ENCODE data around the gene MVK. TPM values are rescaled to one million over a fixed set of nuclear protein-coding genes. Genes with fewer than 3 reads are reported as not detected.

The MVK gene
- polyA plus RNA-seq, 1 donor (not counting 4 experiments of a cell fraction or from before 2014, with no cell fraction given) = 26.7 TPM

DNA sequence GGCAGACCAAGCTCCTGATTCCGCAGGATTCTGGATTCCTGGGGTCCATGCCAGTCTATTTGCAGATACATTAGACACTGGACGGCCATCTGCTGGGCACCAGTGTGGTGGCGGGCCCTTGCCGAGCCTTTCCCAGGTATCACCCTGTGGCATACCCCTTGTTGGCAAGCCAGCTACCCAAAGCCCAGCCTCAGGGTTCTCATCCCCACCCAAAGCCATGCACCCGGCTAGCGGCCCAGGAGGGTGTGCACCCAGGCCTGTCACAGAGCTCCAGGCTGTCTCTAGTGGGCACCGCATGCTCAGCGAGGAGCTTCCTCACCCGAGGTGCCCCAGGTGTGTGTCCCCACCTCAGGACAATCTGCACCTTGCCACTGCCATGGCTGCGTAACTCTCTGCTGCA is 14.0 kb upstream of the MVK start:
- Histone ChIP-seq H3K36me3 (ENCODE audit: control insufficient read depth in 2 of 2, extremely low read depth in 1 of 2, insufficient read depth in 2 of 2, low read length in 2 of 2) (peaks cover 6 to 10% of the 10 kb centered on the region in 2 experiments), H3K9ac (ENCODE audit: control insufficient read depth, extremely low read depth, insufficient read depth, low read length) (no peak overlapping the region), H2AFZ (ENCODE audit: control insufficient read depth, low read length) (no peak overlapping the region), H3K79me2 (ENCODE audit: control insufficient read depth, insufficient read depth, low read length) (no peaks in the 10 kb centered on the region), H4K20me1 (ENCODE audit: control insufficient read depth, extremely low read depth, insufficient read depth, low read length) (no peaks in the 10 kb centered on the region), H3K4me1 (ENCODE audit: control insufficient read depth, extremely low read depth, insufficient read depth, low read length) (no peaks in the 10 kb centered on the region), H3K4me3 (ENCODE audit: control insufficient read depth in 2 of 3, extremely low read depth in 1 of 3, insufficient read depth in 2 of 3, low read depth in 1 of 3, low read length in 3 of 3) (no peak overlapping the region), H3K27me3 (ENCODE audit: control insufficient read depth, extremely low read depth, insufficient read depth, low read length) (peaks cover under 1% of the 10 kb centered on the region), H3K9me1 (ENCODE audit: control insufficient read depth, extremely low read depth, insufficient read depth, low read length) (no peaks in the 10 kb centered on the region), H3K27ac (ENCODE audit: control insufficient read depth, insufficient read depth, low read length) (no peak overlapping the region), H3K4me2 (ENCODE audit: control insufficient read depth, extremely low read depth, insufficient read depth, low read depth, low read length) (no peak overlapping the region), H3K9me3 (ENCODE audit: control insufficient read depth, low read depth, low read length) (no peaks in the 10 kb centered on the region)
- FAIRE-seq (no peak), DNase-seq (ENCODE audit: low read depth, low spot score) (no peak)
- TF ChIP-seq EZH2 (IDR thresholded peaks at IDR 0.05; ENCODE audit: low read length) (no peak), CTCF (optimal IDR thresholded peaks at IDR 0.05 in 1 of 3, IDR thresholded peaks at IDR 0.05 in 1 of 3, conservative IDR thresholded peaks at IDR 0.05 in 1 of 3; ENCODE audit: extremely low read depth in 1 of 3, insufficient read depth in 2 of 3, low read length in 3 of 3) (no peak)
- dilution Hi-C loops (cut with MboI; ENCODE audit: extremely low pct_ligation_motif_present, low sequenced_read_pairs) = no loop called here

GRCh38 chr12:109560867-109561710 is 12.5 kb upstream of the MVK start:
- Histone ChIP-seq H3K4me1 (ENCODE audit: control insufficient read depth, extremely low read depth, insufficient read depth, low read length) (no peaks in the 10 kb centered on the region), H3K9ac (ENCODE audit: control insufficient read depth, extremely low read depth, insufficient read depth, low read length) (no peak overlapping the region), H3K36me3 (ENCODE audit: control insufficient read depth in 2 of 2, extremely low read depth in 1 of 2, insufficient read depth in 2 of 2, low read length in 2 of 2) (peaks cover 8 to 13% of the 10 kb centered on the region in 2 experiments), H3K27ac (ENCODE audit: control insufficient read depth, insufficient read depth, low read length) (no peak overlapping the region), H3K4me3 (ENCODE audit: control insufficient read depth in 2 of 3, extremely low read depth in 1 of 3, insufficient read depth in 2 of 3, low read depth in 1 of 3, low read length in 3 of 3) (no peak overlapping the region), H3K79me2 (ENCODE audit: control insufficient read depth, insufficient read depth, low read length) (no peaks in the 10 kb centered on the region), H2AFZ (ENCODE audit: control insufficient read depth, low read length) (no peak overlapping the region), H3K4me2 (ENCODE audit: control insufficient read depth, extremely low read depth, insufficient read depth, low read depth, low read length) (no peak overlapping the region), H3K9me1 (ENCODE audit: control insufficient read depth, extremely low read depth, insufficient read depth, low read length) (no peaks in the 10 kb centered on the region), H4K20me1 (ENCODE audit: control insufficient read depth, extremely low read depth, insufficient read depth, low read length) (no peaks in the 10 kb centered on the region), H3K27me3 (ENCODE audit: control insufficient read depth, extremely low read depth, insufficient read depth, low read length) (no peaks in the 10 kb centered on the region), H3K9me3 (ENCODE audit: control insufficient read depth, low read depth, low read length) (no peaks in the 10 kb centered on the region)
- TF ChIP-seq CTCF (optimal IDR thresholded peaks at IDR 0.05 in 1 of 3, IDR thresholded peaks at IDR 0.05 in 1 of 3, conservative IDR thresholded peaks at IDR 0.05 in 1 of 3; ENCODE audit: extremely low read depth in 1 of 3, insufficient read depth in 2 of 3, low read length in 3 of 3) (no peak), EZH2 (IDR thresholded peaks at IDR 0.05; ENCODE audit: low read length) (no peak)
- no peak for DNase-seq (ENCODE audit: low read depth, low spot score)
- no peak for FAIRE-seq
- dilution Hi-C loops (cut with MboI; ENCODE audit: extremely low pct_ligation_motif_present, low sequenced_read_pairs) = no loop called here
